ENCODE measurements around the gene REEP1. TPM values are rescaled to one million over a fixed set of nuclear protein-coding genes. Genes with fewer than 3 reads are reported as not detected.

The REEP1 gene
- total and polyA plus RNA-seq, 7 donors: 0.23 to 98.0 (median 44.9) TPM

DNA sequence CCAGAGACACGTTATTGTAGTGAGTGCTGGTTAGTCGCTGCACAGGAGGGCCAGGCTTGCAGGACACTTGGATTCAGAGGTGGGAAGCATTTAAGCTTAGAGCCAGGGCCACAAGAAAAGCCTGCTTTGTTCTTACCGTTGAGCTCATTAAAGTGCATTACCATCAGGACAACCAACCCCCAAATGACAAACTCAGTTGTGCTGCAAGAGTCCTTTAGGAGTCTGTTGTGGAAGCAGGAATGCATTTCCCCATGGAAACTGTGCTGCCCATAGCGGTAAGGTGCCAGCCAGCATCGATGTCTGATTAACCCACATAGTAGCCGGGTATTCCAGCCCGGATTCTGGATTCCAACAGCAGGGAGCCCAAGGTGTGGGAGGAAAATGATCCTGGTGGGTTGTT, 23.4 kb upstream of the REEP1 start:
- Histone ChIP-seq H3K9me3 (no peaks in the 10 kb centered on the region), H3K36me3 (no peaks in the 10 kb centered on the region), H3K27ac (no peak overlapping the region), H3K27me3 (no peaks in the 10 kb centered on the region), H3K4me1 (no peaks in the 10 kb centered on the region), H3K4me3 (no peak overlapping the region)
- intact Hi-C loops (cut with DNase I): no loop called here
- no peak for DNase-seq
- TF ChIP-seq POLR2AphosphoS5 (IDR thresholded peaks at IDR 0.05): no peak
- WGBS, 2 donors: 14 to 55% methylated on average over 7 of the region's 7 CpGs

DNA sequence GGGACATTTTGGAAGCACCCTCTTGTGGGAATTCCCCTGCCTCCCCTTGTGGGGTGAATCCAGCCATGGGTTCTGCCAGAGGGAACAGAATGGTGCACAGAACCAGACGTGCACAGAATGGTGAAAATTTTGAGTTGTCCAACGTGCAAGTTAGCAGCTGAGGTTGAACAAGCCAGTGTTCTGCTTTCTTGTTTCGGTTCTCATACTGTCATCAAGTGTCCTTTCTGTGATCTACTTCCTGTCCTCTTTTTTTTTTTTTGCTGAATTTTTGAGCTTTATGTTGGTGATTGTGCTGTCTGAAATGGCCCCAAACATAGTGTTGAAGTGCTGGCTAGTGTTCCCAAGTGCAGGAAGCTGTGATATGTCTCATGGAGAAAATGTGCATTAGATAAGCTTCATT, 21.5 kb upstream of the REEP1 start:
- Histone ChIP-seq H3K27me3 (no peaks in the 10 kb centered on the region), H3K27ac (no peak overlapping the region), H3K4me1 (no peaks in the 10 kb centered on the region), H3K4me3 (no peak overlapping the region), H3K9me3 (no peaks in the 10 kb centered on the region), H3K36me3 (no peaks in the 10 kb centered on the region)
- DNase-seq: no peak
- intact Hi-C loops (cut with DNase I): no loop called here
- TF ChIP-seq EP300 (IDR thresholded peaks at IDR 0.05) (no peak), POLR2AphosphoS5 (IDR thresholded peaks at IDR 0.05) (no peak), POLR2A (IDR thresholded peaks at IDR 0.05) (no peak)
- TF ChIP-seq, protein P1, sequence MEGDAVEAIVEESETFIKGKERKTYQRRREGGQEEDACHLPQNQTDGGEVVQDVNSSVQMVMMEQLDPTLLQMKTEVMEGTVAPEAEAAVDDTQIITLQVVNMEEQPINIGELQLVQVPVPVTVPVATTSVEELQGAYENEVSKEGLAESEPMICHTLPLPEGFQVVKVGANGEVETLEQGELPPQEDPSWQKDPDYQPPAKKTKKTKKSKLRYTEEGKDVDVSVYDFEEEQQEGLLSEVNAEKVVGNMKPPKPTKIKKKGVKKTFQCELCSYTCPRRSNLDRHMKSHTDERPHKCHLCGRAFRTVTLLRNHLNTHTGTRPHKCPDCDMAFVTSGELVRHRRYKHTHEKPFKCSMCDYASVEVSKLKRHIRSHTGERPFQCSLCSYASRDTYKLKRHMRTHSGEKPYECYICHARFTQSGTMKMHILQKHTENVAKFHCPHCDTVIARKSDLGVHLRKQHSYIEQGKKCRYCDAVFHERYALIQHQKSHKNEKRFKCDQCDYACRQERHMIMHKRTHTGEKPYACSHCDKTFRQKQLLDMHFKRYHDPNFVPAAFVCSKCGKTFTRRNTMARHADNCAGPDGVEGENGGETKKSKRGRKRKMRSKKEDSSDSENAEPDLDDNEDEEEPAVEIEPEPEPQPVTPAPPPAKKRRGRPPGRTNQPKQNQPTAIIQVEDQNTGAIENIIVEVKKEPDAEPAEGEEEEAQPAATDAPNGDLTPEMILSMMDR (IDR thresholded peaks at IDR 0.05): no peak
- 75 to 80% methylated on average over 3 of the region's 3 CpGs for WGBS, 2 donors

DNA sequence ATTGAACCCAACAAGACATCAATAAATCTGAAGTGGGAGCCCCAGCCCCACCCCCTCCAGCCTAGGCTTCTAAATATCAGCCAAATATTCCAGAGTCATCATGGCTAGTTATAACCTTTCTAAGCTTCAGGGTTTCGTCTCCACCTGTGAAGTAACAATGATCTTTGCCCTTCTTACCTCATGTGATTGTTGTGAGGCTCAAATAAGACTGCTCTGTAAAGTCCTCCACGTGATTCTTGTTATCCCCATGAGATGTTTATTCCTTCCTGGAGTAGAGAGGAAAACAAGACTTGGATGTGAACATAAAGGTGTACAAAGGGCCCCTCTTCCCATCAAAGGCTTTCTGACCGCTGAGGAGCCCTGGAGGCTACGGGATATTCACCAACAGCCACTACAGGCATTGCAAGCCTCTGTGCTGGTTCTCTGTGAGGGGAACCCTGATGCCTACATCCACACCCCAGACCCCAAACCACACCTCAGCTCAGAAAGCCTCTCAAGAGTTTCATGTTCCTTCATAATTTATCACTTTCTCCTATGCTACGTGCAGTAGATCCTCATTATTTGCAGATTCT, 20.1 kb upstream of the REEP1 start:
- H3K4me3 ChIP-seq: no peak overlapping the region
- no peaks in the 10 kb centered on the region for H3K9me3 ChIP-seq
- H3K4me1 ChIP-seq: no peaks in the 10 kb centered on the region
- no peak overlapping the region for H3K27ac ChIP-seq
- TF ChIP-seq POLR2AphosphoS5 (IDR thresholded peaks at IDR 0.05) (no peak), EP300 (IDR thresholded peaks at IDR 0.05) (no peak), POLR2A (IDR thresholded peaks at IDR 0.05) (no peak)
- TF ChIP-seq, protein P1 (IDR thresholded peaks at IDR 0.05): no peak
- no peaks in the 10 kb centered on the region for H3K36me3 ChIP-seq
- intact Hi-C loops (cut with DNase I): no loop called here
- DNase-seq: no peak
- WGBS, 2 donors: 19 to 61% methylated on average over 5 of the region's 5 CpGs
- no peaks in the 10 kb centered on the region for H3K27me3 ChIP-seq

DNA sequence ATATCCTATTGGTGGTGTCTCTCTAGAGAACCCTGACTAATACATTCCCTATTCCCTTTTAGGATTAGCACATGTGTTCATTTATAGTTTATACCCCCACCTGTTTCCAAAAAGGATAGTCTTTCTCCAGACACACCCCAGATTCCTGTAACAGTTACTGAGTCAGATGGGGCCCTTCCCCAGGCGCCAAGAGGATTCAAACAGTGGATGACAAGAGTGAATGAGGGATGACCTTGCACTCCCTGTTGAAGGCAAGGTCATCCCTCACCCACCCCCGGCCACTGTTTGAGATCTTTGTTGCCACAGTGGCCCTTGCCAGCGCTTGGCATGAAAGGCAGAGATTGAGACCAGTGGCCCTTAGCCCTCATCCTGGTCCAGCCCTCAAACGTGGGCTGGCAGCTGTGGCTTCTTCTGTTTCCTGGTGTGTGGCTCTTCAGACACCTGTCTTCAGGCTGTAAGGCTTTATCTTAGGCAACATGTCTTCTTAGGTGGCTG, 15.3 kb upstream of the REEP1 start:
- no peak for DNase-seq
- H3K36me3 ChIP-seq: no peaks in the 10 kb centered on the region
- 75 to 78% methylated on average over 4 of the region's 4 CpGs for WGBS, 2 donors
- H3K9me3 ChIP-seq: no peaks in the 10 kb centered on the region
- no peak overlapping the region for H3K4me3 ChIP-seq
- H3K4me1 ChIP-seq: no peaks in the 10 kb centered on the region
- intact Hi-C loops (cut with DNase I): no loop called here
- TF ChIP-seq, protein P1 (IDR thresholded peaks at IDR 0.05): no peak
- TF ChIP-seq POLR2AphosphoS5 (IDR thresholded peaks at IDR 0.05) (no peak), POLR2A (IDR thresholded peaks at IDR 0.05) (no peak), EP300 (IDR thresholded peaks at IDR 0.05) (no peak)
- H3K27me3 ChIP-seq: no peaks in the 10 kb centered on the region
- H3K27ac ChIP-seq: no peak overlapping the region

DNA sequence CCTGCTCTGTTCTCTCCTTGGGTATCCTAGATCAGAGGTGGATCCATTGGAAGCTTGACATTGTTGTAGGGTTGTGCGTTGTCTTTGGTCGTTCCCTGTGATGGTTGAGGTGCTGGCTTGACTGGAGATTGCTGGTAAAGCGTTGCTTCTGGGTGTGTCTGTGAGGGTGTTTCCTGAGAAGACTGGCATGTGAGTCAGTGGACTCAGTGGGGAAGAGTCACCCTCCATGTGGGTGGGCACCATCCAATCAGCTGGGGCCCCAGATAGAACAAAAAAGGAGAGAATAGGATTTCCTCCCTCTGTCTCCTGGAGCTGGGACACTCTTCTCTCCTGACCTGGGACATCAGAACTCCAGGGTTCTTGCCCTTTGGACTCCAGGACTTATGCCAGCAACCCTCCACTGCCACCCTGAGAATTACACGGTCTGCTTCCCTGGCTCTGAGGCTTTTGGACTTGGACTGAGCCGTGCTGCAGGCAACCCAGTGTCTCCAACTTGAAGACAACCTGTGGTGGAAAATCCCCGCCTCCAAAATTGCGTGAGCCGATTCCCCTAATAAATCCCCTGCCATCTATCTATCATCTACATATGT, 14.8 kb upstream of the REEP1 start:
- 41 to 81% methylated on average over 8 of the region's 8 CpGs for WGBS, 2 donors
- no peaks in the 10 kb centered on the region for H3K9me3 ChIP-seq
- intact Hi-C loops (cut with DNase I): no loop called here

More for the DNA sequence above, 14.8 kb upstream of the REEP1 start:
- H3K4me3 ChIP-seq: no peak overlapping the region
- TF ChIP-seq, protein P1 (IDR thresholded peaks at IDR 0.05): no peak
- no peak for TF ChIP-seq EP300 (IDR thresholded peaks at IDR 0.05)
- TF ChIP-seq POLR2A (IDR thresholded peaks at IDR 0.05): no peak
- no peak for TF ChIP-seq POLR2AphosphoS5 (IDR thresholded peaks at IDR 0.05)
- H3K4me1 ChIP-seq: no peaks in the 10 kb centered on the region
- H3K27ac ChIP-seq: no peak overlapping the region
- H3K27me3 ChIP-seq: no peaks in the 10 kb centered on the region
- H3K36me3 ChIP-seq: no peaks in the 10 kb centered on the region
- DNase-seq: no peak
